ENCODE results near the gene GAN.

- TF ChIP-seq CTCF (conservative IDR thresholded peaks at IDR 0.05 in 1 of 2, IDR thresholded peaks at IDR 0.05 in 1 of 2; ENCODE audit: low read depth in 1 of 2, low read length in 2 of 2) = no peak
- no peak for TF ChIP-seq EZH2 (IDR thresholded peaks at IDR 0.05; ENCODE audit: low read length, missing control alignments)
These were observed 18.6 kb downstream of the GAN start for GRCh38 chr16:81333356-81333755.

Data from fibroblast of lung (primary cell).